Prostate gland (tissue), 2 donors: Measurements from ENCODE around the gene RBM20.

ENCODE experiments used
- POLR2A ChIP-seq: fragments of 450-650 bp; IDR thresholded peaks from one replicate; pipeline ENCODE4 v1.6.1; 2016; ENCODE audit warnings: antibody characterized with exemption, mild to moderate bottlenecking
- POLR2AphosphoS5 ChIP-seq: sonication (generic); formaldehyde crosslinking; IDR thresholded peaks from one replicate; pipeline ENCODE4 v1.6.1; 2017; ENCODE audit warnings: antibody characterized with exemption
- TF ChIP-seq, protein P1 (sequence below), 4 experiments: fragments of 200-600 bp in 2 of 4; fragments of 450-650 bp in 2 of 4; sonication (generic) in 2 of 4; IDR thresholded peaks; 1 replicate in 3 of 4; 2 replicates in 1 of 4; pipeline ENCODE4 v1.5.1; 2016 to 2019; ENCODE audit warnings: antibody characterized with exemption in 4 of 4, mild to moderate bottlenecking in 2 of 4, moderate library complexity in 2 of 4

DNA sequence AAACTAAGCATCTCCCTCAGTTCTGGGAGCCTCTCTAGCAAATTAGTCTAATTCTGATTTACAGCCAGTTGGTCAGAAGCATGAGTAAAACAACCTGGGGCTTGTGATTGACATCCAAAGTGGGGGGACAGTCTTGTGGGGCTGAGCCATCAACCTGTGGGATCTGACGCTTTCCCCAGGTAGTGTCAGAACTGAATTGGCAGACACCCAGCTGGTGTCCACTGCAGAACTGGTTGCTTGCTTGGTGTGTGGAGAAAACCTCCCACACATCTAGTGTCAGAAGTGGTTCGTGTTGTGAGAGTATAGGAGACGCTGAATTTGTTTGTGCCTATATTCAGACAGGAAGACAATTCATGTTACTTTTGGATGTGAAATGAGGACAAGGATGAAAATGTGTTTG lies 135.4 kb downstream of the RBM20 start:
- no peak for TF ChIP-seq POLR2A
- TF ChIP-seq, protein P1, sequence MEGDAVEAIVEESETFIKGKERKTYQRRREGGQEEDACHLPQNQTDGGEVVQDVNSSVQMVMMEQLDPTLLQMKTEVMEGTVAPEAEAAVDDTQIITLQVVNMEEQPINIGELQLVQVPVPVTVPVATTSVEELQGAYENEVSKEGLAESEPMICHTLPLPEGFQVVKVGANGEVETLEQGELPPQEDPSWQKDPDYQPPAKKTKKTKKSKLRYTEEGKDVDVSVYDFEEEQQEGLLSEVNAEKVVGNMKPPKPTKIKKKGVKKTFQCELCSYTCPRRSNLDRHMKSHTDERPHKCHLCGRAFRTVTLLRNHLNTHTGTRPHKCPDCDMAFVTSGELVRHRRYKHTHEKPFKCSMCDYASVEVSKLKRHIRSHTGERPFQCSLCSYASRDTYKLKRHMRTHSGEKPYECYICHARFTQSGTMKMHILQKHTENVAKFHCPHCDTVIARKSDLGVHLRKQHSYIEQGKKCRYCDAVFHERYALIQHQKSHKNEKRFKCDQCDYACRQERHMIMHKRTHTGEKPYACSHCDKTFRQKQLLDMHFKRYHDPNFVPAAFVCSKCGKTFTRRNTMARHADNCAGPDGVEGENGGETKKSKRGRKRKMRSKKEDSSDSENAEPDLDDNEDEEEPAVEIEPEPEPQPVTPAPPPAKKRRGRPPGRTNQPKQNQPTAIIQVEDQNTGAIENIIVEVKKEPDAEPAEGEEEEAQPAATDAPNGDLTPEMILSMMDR (IDR thresholded peaks at IDR 0.05) = no peak
- TF ChIP-seq POLR2AphosphoS5 = no peak
